Measurements from ENCODE around the gene CDC27.
"Not testable (repeated sequence)": the region's sequence is repeated elsewhere in the genome, so short reads cannot be mapped to it uniquely, and the experiment has no call there.

The CDC27 gene

GRCh38 chr17:47120521-47121095 is 68.5 kb downstream of the CDC27 start:
- DNase-seq, result no peak

GRCh38 chr17:47119746-47120520 is 69.2 kb downstream of the CDC27 start:
- DNase-seq, result no peak

- no peak for DNase-seq
Measured at GRCh38 chr17:47117386-47117785, 71.7 kb downstream of the CDC27 start.

- DNase-seq, result no peak
Measured at GRCh38 chr17:47106130-47106529, 83.0 kb downstream of the CDC27 start.

GRCh38 chr17:47105246-47105645 is 83.8 kb downstream of the CDC27 start:
- not testable (repeated sequence) for DNase-seq

- DNase-seq, result no peak
Measured at GRCh38 chr17:47102914-47103313, 86.2 kb downstream of the CDC27 start.

GRCh38 chr17:47099987-47100711 is 88.9 kb downstream of the CDC27 start:
- peak; percentile 93 for DNase-seq

GRCh38 chr17:47099451-47099986 is 89.6 kb downstream of the CDC27 start:
- DNase-seq, result no peak

- DNase-seq, result no peak
Measured at GRCh38 chr17:47096343-47096742, 92.8 kb downstream of the CDC27 start.

- no peak for DNase-seq
Measured at GRCh38 chr17:47095268-47095667, 93.8 kb downstream of the CDC27 start.

GRCh38 chr17:47087093-47087492 is 102.0 kb downstream of the CDC27 start:
- no peak for DNase-seq

- no peak for DNase-seq
Measured at GRCh38 chr17:47085736-47086135, 103.4 kb downstream of the CDC27 start.

GRCh38 chr17:47078801-47079200 is 110.3 kb downstream of the CDC27 start:
- no peak for DNase-seq

GRCh38 chr17:47077576-47077975 is 111.5 kb downstream of the CDC27 start:
- no peak for DNase-seq

GRCh38 chr17:47076171-47076570 is 112.9 kb downstream of the CDC27 start:
- DNase-seq, result no peak

- not testable (repeated sequence) for DNase-seq
Measured at GRCh38 chr17:47074361-47074760, 114.7 kb downstream of the CDC27 start.

GRCh38 chr17:47073629-47074028 is 115.5 kb downstream of the CDC27 start:
- not testable (repeated sequence) for DNase-seq

- DNase-seq, result no peak
Measured at GRCh38 chr17:47072886-47073285, 116.2 kb downstream of the CDC27 start.

GRCh38 chr17:47071171-47071570 is 117.9 kb downstream of the CDC27 start:
- not testable (repeated sequence) for DNase-seq

- DNase-seq, result not testable (repeated sequence)
Measured at GRCh38 chr17:47070266-47070665, 118.8 kb downstream of the CDC27 start.
